ENCODE data around the gene SLC9A9. TPM values are rescaled to one million over a fixed set of nuclear protein-coding genes. Genes with fewer than 3 reads are reported as not detected.
"Not testable (repeated sequence)": the region's sequence is repeated elsewhere in the genome, so short reads cannot be mapped to it uniquely, and the experiment has no call there.

SLC9A9 gene
- total RNA-seq, 2 donors from 2014 or later: 1.3 to 3.7 TPM

GRCh38 chr3:143881095-143881494, 32.8 kb upstream of the SLC9A9 start:
- 81 to 93% methylated on average over 2 to 3 of the region's 3 CpGs for WGBS, 2 experiments (ENCODE audit: insufficient coverage in 1 of 2, insufficient read length in 1 of 2)
- Mint-ChIP-seq H3K27ac (no peak overlapping the region), H3K4me1 (no peaks in the 10 kb centered on the region), H3K27me3 (ENCODE audit: insufficient read depth) (no peaks in the 10 kb centered on the region), H3K9me3 (peaks cover 3% of the 10 kb centered on the region), H3K36me3 (ENCODE audit: low read depth) (no peaks in the 10 kb centered on the region), H3K4me3 (no peak overlapping the region)
- Histone ChIP-seq H3K9me3 (ENCODE audit: control insufficient read depth, low read length) (no peaks in the 10 kb centered on the region), H3K4me1 (ENCODE audit: control insufficient read depth, insufficient read depth, low read length) (no peaks in the 10 kb centered on the region), H3K27me3 (ENCODE audit: control insufficient read depth, insufficient read depth, low read length, poor library complexity, severe bottlenecking) (no peaks in the 10 kb centered on the region), H3K27ac (ENCODE audit: low read depth, low read length) (no peak overlapping the region), H3K9ac (ENCODE audit: extremely low read depth, low read length, poor library complexity, severe bottlenecking) (no peak overlapping the region), H3K4me3 (ENCODE audit: low read length) (no peak overlapping the region), H3K36me3 (ENCODE audit: control insufficient read depth, insufficient read depth, low read length) (no peaks in the 10 kb centered on the region)
- no peak for TF ChIP-seq CTCF (conservative IDR thresholded peaks at IDR 0.05)
- no peak for DNase-seq

DNA sequence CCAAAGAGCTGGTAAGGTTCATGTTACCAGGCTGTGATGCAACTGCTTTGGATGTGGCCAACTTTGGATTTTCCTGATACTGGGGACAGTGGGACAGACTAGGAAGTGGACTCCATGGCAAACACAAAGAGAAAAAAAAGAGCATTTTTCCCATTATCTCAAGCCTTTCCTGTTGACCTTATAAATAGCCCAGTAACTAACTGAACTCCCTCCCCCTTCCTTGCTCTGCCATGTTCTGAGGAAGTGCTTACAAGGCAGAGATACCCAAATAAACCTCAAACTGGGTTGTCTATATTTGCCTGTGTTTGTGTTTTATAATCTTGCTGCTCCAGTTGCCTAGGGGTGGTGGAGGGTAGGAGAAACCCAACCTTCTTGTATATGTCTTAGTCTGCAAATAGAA, 27.3 kb upstream of the SLC9A9 start:
- TF ChIP-seq CTCF (conservative IDR thresholded peaks at IDR 0.05): no peak
- no peaks in the 10 kb centered on the region for H3K9me3 Mint-ChIP-seq
- H3K27ac Mint-ChIP-seq: no peak overlapping the region
- no peaks in the 10 kb centered on the region for H3K27me3 ChIP-seq (ENCODE audit: control insufficient read depth, insufficient read depth, low read length, poor library complexity, severe bottlenecking)
- H3K4me3 Mint-ChIP-seq: no peak overlapping the region
- no peak for DNase-seq
- H3K9me3 ChIP-seq (ENCODE audit: control insufficient read depth, low read length): no peaks in the 10 kb centered on the region
- no peaks in the 10 kb centered on the region for H3K36me3 Mint-ChIP-seq (ENCODE audit: low read depth)
- no peak overlapping the region for H3K9ac ChIP-seq (ENCODE audit: extremely low read depth, low read length, poor library complexity, severe bottlenecking)
- no peaks in the 10 kb centered on the region for H3K36me3 ChIP-seq (ENCODE audit: control insufficient read depth, insufficient read depth, low read length)
- H3K27ac ChIP-seq (ENCODE audit: low read depth, low read length): no peak overlapping the region
- H3K4me1 ChIP-seq (ENCODE audit: control insufficient read depth, insufficient read depth, low read length): no peaks in the 10 kb centered on the region
- H3K4me1 Mint-ChIP-seq: peaks cover 7% of the 10 kb centered on the region
- H3K4me3 ChIP-seq (ENCODE audit: low read length): no peak overlapping the region
- no peaks in the 10 kb centered on the region for H3K27me3 Mint-ChIP-seq (ENCODE audit: insufficient read depth)

- 90 to 100% methylated on average over 2 to 5 of the region's 5 CpGs for WGBS, 2 experiments (ENCODE audit: insufficient coverage in 1 of 2, insufficient read length in 1 of 2)
These were observed 25.3 kb upstream of the SLC9A9 start for GRCh38 chr3:143873553-143873952.

GRCh38 chr3:143865302-143865701, 17.0 kb upstream of the SLC9A9 start:
- Mint-ChIP-seq H3K27me3 (ENCODE audit: insufficient read depth) (no peaks in the 10 kb centered on the region), H3K27ac (no peak overlapping the region), H3K4me1 (peaks cover 13% of the 10 kb centered on the region), H3K36me3 (ENCODE audit: low read depth) (peaks cover 1% of the 10 kb centered on the region), H3K4me3 (no peak overlapping the region), H3K9me3 (peaks cover 7% of the 10 kb centered on the region)
- Histone ChIP-seq H3K36me3 (ENCODE audit: control insufficient read depth, insufficient read depth, low read length) (no peaks in the 10 kb centered on the region), H3K9ac (ENCODE audit: extremely low read depth, low read length, poor library complexity, severe bottlenecking) (no peak overlapping the region), H3K4me1 (ENCODE audit: control insufficient read depth, insufficient read depth, low read length) (peaks cover 7% of the 10 kb centered on the region), H3K4me3 (ENCODE audit: low read length) (no peak overlapping the region), H3K27ac (ENCODE audit: low read depth, low read length) (no peak overlapping the region), H3K9me3 (ENCODE audit: control insufficient read depth, low read length) (no peaks in the 10 kb centered on the region), H3K27me3 (ENCODE audit: control insufficient read depth, insufficient read depth, low read length, poor library complexity, severe bottlenecking) (no peaks in the 10 kb centered on the region)
- 94% methylated on average over 1 of the region's 1 CpG; no CpG with 5 or more reads in 1 of the 2 experiments for WGBS, 2 experiments (ENCODE audit: insufficient coverage in 1 of 2, insufficient read length in 1 of 2)
- no peak for TF ChIP-seq CTCF (conservative IDR thresholded peaks at IDR 0.05)
- no peak for DNase-seq

More at GRCh38 chr3:143873553-143873952, 25.3 kb upstream of the SLC9A9 start:
- H3K9ac ChIP-seq (ENCODE audit: extremely low read depth, low read length, poor library complexity, severe bottlenecking); H3K4me3 ChIP-seq (ENCODE audit: low read length); H3K36me3 Mint-ChIP-seq (ENCODE audit: low read depth); H3K4me3 Mint-ChIP-seq; H3K36me3 ChIP-seq (ENCODE audit: control insufficient read depth, insufficient read depth, low read length); DNase-seq; H3K27ac Mint-ChIP-seq; H3K27ac ChIP-seq (ENCODE audit: low read depth, low read length); H3K27me3 ChIP-seq (ENCODE audit: control insufficient read depth, insufficient read depth, low read length, poor library complexity, severe bottlenecking); H3K9me3 ChIP-seq (ENCODE audit: control insufficient read depth, low read length); H3K27me3 Mint-ChIP-seq (ENCODE audit: insufficient read depth); H3K9me3 Mint-ChIP-seq; H3K4me1 ChIP-seq (ENCODE audit: control insufficient read depth, insufficient read depth, low read length): not testable (repeated sequence)
- H3K4me1 Mint-ChIP-seq: peaks cover 23% of the 10 kb centered on the region
